GM20431 (cell line): ENCODE data around the gene AHI1.

ENCODE experiments used
- in situ Hi-C: fragments of 300-500 bp; cut with MseI, MboI; formaldehyde crosslinking; loops from one replicate; pipeline ENCODE4 v1.15.0; 2020; ENCODE audit warnings: low sequenced_read_pairs; ENCODE audit not compliant: unreplicated experiment

Gene AHI1

DNA sequence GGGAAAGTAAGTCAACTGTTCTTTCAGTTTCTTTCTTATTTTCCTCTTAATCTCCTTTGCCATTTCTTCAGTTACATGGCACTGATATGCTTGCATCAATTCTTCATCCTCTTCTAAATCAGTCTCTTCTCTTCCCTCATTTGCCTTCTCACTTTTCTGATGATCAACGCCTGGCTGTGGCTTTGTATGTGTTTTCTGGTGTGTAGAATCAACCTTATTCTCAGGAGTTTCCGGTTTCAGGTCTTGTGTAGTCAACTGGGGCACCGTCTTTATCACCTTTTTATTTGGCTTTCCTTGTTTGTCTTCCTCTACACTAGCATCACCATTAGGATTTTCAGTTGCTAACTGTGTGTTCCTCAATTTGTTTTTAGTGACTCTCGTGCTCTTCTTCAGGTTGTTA lies 31.6 kb downstream of the AHI1 start:
- in situ Hi-C loops = no loop called here

DNA sequence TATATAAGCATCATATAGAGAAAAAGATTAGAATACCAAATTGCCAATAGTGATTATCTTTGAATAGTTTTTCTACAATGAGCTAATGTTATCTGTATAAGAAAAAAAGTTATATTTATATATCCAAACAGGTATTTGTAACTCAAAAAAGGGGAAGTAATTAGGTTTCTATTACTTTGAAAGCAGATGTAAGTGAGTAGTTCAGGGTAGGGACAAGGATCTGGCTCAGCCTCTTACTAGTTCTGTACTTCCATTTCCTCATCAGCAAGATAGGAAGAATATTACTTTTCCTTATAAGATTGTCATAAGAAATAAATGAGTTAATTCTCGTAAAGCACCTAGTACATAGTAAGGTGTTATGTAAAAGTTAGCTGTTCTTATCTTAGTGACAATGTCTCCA lies 32.2 kb downstream of the AHI1 start:
- in situ Hi-C loops = no loop called here

GRCh38 chr6:135464634-135465033 lies 32.9 kb downstream of the AHI1 start:
- in situ Hi-C loops = no loop called here

GRCh38 chr6:135461208-135461607 lies 36.3 kb downstream of the AHI1 start:
- in situ Hi-C loops = no loop called here

DNA sequence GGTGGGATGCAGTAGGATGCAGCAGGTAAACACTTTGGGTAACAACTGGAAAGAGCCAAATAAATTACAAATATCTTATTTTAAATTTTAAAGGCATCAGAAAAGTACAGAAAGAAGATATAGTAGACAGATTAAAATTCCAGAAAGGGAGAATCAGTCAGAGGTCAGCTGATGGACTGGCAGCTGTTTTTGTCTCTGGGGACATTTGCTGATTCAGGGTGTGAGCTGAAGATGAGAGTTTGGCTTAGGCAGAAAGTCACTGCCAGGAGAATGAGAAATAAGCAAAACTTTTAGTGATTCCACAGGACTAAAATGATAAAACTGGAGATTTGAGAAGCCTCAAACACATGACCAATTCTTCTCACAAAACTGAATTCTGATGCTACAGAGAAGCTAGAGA lies 39.5 kb downstream of the AHI1 start:
- in situ Hi-C loops = no loop called here

GRCh38 chr6:135451617-135452190 lies 45.8 kb downstream of the AHI1 start:
- in situ Hi-C loops = no loop called here

GRCh38 chr6:135449246-135449645 lies 48.3 kb downstream of the AHI1 start:
- in situ Hi-C loops = loop anchor here (25.0 kb wide), 2 partner anchors 312 to 1287 kb away; no protein-coding TSS in a partner anchor

DNA sequence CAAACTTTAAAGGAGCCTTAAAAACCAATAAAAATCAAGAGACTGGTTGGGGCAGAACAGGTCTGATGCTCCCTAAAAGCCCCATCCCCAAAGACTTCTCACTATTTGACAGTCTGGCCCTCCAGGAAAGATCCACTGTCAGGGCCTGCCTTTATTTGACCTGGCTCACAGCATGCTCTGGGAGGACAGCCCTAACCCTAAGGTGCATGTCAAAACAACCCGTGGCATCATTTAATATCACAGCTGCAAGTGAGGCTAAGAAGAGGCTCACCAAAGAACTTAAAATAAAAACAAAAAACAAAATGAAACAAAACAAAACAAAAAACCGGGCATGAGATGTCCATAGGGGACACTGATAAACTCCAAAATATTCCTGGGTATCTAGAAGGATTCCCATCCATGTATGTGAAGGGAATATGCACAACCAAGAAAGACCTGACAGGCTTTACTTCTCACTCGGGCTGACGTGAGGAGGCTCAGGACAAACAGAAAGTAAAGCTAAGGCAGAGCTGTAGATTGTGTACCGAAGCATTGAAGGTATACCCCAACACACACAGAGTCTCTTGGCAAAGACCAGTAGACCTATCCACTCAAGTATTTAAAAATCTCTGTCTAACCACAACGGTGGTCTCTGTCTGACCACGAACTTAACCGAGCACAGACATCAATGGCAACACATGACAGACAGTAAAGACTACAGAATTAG lies 57.3 kb downstream of the AHI1 start:
- in situ Hi-C loops = loop anchor here (25.0 kb wide), 2 partner anchors 303 to 1278 kb away; no protein-coding TSS in a partner anchor

GRCh38 chr6:135439549-135439948 lies 58.0 kb downstream of the AHI1 start:
- in situ Hi-C loops = loop anchor here (25.0 kb wide), 2 partner anchors 302 to 1277 kb away; no protein-coding TSS in a partner anchor

- in situ Hi-C loops = loop anchor here (25.0 kb wide), 2 partner anchors 302 to 1277 kb away; no protein-coding TSS in a partner anchor
These were observed 58.5 kb downstream of the AHI1 start for GRCh38 chr6:135438907-135439535.

DNA sequence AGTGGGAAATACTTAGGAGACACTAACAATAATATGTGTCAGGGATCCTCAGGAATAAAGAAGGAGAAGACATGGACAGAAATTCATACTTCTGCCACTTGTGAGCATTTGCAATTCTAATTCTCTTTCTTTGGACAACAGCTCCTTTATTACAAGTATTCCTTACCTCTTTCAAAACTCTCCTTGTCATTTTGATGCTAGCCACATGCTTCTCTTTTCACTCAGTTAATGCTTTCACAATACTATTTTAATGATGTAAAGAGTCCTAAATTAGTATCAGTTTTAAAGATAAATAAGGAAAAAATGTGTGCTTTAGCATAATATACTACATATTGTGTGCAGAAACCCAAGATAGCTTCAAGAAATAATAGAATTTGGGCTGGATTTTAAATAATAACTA lies 62.5 kb downstream of the AHI1 start:
- in situ Hi-C loops = loop anchor here (25.0 kb wide), 2 partner anchors 298 to 1273 kb away; no protein-coding TSS in a partner anchor

GRCh38 chr6:135434095-135434494 lies 63.4 kb downstream of the AHI1 start:
- in situ Hi-C loops = loop anchor here (25.0 kb wide), 2 partner anchors 297 to 1272 kb away; no protein-coding TSS in a partner anchor

GRCh38 chr6:135428078-135428477 lies 69.5 kb downstream of the AHI1 start:
- in situ Hi-C loops = loop anchor here (25.0 kb wide), 2 partner anchors 291 to 1266 kb away; no protein-coding TSS in a partner anchor

- in situ Hi-C loops = loop anchor here (25.0 kb wide), 2 partner anchors 290 to 1265 kb away; no protein-coding TSS in a partner anchor
These were observed 70.7 kb downstream of the AHI1 start for GRCh38 chr6:135426833-135427232.

DNA sequence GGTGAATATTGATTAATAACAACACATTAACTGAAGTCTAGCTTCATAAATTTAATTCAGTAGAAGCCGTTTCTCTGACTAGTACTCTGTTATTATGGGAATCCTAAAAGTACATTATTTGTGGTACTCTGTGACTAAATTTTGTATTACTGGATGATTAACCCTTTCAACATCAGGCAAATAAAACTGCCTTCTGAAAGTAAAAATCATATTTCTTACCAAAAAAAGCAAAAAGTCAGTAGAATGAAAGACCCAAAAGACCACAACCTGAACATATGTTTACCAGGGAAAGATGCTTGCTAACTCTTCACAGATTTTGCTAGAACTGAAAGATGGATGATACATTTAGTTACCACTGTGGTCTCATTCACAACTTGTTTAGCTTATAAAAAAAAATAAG lies 73.2 kb downstream of the AHI1 start:
- in situ Hi-C loops = no loop called here

GRCh38 chr6:135423649-135424128 lies 73.9 kb downstream of the AHI1 start:
- in situ Hi-C loops = no loop called here

DNA sequence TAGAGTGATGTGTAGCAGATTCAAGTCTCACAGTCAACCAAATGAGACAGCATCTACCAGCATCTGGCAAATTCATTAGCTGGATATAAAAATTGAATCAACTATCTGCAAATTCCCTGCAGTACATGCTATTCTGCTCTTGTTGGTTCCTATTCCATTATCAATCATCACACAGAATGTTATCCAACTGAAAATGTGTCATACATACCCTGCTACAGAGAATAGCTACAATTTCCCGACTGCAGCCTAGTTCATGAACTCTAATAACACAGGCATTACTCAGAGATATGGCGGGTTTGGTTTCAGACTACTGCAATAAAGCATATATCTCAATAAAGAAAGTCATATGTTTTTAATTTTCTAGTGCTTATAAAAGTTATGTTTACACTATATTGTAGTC lies 78.4 kb downstream of the AHI1 start:
- in situ Hi-C loops = no loop called here

DNA sequence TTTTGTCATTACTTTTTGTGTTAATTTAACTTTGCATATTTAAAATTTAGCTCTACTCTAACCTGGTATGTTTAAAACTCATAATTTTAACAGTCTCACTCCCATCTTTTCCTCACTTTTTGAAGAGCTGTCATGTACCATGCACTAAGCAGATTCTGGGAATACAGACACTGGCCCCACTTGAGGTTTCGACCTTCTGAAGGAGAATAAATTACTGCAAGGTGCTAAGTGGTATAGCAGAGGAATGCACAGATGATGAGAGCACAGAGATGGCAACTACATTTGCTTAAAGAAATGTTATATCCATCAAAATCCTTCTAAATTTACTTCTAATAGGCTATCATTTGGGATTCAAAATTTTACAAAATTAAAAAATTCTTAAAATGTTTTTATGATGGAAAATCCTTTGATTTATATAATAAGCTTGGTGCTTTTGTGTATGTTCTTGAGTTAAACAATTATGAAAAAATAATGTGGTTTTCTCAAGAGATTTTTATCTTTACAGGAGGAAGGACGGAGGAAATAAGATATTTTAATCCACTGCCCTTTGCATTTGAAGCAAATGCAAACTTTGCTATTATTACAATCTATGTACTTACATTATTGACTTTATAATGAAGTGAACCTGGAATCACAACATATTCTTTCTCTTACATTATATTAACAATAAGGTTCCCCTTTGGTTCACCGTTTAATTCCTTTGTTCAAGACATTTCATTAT lies 79.3 kb downstream of the AHI1 start:
- in situ Hi-C loops = no loop called here

DNA sequence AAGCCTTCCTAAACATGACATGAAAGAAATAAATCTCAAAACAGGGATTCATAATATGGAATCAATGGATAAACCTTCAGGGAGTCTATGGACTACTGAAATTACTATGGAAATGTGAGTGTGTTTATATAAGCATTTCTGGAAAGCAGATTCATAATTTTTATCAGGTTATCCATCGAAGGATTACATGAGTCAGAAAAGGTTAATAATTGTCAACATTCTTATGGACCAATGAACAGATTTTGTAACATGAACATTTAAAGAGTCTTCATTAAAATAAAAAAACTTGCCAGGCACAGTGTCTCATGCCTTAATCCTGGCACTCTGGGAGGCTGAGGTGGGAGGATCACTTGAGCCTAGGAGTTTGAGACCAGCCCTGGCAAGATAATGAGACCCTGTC lies 84.8 kb downstream of the AHI1 start:
- in situ Hi-C loops = no loop called here

DNA sequence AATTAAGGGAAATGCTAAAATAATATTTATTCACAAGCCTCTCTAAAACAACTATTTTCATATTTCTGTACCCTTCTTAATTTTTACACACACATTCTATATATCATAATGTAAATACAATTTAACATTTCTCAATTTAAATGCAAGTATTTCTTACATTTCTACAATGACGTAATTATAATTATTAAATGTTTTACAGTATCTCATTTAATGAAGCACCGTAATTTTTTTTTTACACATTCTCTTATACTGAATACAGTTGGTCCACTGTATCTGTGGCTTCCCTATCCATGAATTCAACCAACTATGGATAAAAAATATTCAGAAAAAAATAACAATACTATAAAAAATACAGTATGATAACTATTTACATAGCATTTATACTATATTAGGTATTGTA lies 85.7 kb downstream of the AHI1 start:
- in situ Hi-C loops = no loop called here
